GM19395 (cell line): Measurements from ENCODE around the gene SEZ6L.

ENCODE experiments used
- ATAC-seq: cut with Tn5 transposase; IDR thresholded peaks from one replicate; pipeline ENCODE4 v1.9.1; 2021; ENCODE audit warnings: mild to moderate bottlenecking, moderate library complexity; ENCODE audit not compliant: unreplicated experiment

SEZ6L gene

DNA sequence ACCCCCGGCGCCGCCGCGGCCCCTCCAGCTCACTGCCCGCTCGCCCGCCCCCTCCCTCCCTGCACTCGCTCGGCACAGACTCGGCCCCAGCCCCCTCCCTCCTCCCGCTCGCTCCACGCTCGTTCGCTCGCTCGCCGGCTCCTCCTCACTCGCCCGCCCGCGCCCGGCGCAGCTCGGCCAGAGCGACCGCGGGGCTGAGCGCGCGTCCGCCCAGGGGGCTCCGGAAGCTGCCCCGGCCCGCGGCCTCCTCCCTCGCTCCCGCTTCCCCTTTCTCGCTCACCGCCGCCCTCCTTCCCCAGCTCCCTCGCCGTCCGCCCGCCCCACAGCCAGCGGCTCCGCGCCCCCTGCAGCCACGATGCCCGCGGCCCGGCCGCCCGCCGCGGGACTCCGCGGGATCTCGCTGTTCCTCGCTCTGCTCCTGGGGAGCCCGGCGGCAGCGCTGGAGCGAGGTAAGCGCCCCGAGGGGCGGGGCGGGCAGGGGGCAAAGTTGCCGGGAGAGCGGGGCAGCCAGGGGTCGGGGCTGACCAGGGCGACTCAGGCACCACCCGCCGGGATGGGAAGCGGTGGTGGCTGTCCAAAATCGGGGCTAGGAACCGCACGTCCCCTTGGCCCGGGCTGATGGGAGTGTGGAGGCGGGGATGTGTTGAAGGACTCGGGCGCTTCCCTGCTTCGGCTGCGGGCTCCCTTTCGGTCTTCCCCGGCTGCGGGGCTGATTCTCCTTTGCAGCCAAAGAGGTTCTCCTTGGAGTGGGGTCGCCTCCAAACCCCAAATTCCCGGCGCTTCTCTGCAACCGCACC lies at the start of gene SEZ6L:
TSS of gene SEZ6L (plus strand) at position 148 of the 797 bp plus-strand sequence. CDS start at position 356, 208 bp downstream.
- no peak for ATAC-seq

- ATAC-seq, result no peak
These were observed 46.3 kb upstream of the SEZ6L start for GRCh38 chr22:26122920-26123468.

DNA sequence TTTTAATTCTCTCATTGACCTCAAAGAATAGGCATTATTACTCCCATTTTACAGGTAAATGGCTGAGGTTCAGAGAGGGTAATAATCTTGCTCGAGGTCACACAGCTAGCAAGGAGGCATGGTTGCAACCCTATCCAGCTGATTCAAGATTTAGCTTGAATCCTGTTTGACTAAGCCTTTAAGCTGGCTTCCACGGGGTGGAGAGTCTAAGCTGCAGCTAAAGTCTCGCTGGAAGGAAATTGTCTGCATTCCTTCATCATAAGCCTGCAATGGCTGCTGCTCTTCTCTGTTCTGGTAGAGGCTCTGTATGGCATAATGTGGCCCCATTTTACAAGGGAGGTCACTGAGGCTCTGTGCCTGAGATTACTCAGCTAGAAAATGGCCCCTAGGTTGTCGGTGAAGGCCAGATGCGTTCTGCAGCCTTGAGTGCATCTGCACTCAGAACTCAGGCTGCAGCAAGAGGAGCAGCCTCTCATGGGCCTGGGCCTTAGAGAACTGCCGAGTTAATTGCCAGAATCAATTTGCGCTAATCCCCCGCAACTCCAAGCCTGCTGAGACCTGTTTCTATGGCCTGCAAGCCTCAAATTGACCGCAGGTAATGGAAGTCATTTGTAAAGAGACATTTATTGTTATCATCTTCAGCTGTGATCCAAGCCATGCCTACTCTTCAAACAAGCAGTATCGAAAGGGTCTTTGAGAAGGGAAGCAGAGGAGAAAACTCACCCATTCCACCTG lies 44.1 kb upstream of the SEZ6L start:
- no peak for ATAC-seq

DNA sequence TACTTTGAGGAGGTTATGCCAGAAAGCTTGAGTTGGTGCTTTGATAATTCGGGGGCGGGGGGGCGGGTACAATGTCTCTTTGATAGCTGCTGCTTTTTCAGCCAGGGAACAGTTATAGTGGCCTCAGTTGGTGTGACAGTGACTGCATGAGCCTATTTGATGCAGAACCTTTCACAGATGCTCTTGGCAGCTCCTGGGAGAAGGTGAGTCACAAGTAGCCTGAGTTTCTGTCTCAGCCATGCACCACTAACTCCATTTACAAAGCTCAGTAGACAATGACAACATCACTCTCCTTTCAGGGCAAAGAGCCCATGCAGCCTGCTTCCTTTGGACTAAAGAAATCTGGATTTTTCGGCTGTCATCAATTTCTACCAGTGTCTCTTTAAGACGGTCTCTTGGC lies 42.1 kb upstream of the SEZ6L start:
- ATAC-seq, result no peak

GRCh38 chr22:26127556-26127955 lies 41.7 kb upstream of the SEZ6L start:
- ATAC-seq, result no peak

- ATAC-seq, result no peak
These were observed 37.6 kb upstream of the SEZ6L start for GRCh38 chr22:26131589-26132154.

DNA sequence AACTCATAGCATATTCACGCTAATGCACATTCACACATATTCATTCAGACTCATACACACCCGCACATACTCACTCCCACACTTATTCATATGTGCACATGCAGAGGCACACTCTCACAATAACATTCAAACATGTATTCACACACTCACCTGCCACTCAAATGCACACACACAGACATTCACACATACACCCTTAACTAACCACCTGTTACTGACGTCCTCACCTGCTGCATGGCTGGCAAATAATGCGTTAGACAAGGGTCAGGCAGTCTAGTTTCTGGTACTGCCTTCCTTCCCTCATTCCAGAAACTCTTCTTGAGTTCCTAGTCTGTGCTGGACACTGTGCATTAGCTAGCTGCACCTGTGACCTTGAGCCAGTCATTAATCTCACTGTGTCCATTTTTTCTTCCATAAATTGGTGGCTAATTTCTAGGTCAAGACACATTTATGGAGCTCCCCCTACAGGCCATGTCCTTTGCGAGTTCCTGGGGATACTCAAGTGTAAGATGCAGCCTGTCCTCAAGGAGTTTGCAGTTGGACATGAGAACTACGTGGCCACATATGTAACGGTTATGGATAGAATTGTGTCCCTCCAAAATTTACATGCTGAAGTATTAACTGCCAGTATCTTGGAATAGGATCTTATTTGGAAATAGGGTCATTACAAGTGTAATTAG lies 34.5 kb upstream of the SEZ6L start:
- no peak for ATAC-seq

DNA sequence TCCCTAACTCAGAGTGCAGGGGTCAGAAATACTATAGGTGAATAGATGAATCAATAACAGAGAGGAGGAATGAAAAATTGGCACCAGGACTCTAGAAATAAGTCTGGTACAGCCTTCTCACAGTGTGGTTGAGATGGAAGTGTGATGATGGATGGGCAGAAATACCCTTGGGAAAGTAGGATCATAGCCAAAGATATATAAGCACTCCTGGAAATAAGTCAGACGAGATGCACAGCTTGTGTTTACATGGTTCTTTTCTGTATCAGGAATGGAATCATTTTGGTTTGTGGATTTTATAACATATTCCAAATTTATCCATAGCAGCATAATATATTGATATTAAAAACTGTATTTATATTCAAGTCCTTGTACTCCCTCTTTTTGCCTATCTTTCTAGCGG lies 33.5 kb upstream of the SEZ6L start:
- ATAC-seq, result no peak

DNA sequence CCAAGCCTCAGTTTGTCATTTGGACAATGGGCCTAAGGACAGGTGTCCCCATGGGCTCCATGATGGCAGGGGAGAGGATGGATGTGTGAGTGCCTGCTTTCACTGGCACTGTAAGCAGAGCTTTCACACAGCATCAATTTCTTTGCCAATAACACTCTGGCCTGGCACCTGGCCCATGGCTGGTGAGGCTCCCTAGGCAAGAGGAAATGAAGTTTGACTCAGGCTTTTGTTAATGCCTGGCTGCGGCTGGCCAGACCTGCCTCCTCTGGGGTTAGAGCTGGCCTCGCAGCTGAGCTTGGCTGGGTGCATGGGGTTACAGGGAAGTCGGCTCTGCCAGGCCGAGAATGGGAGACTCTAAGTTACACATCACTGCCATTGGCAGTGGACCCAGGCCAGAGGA lies 30.0 kb upstream of the SEZ6L start:
- no peak for ATAC-seq

DNA sequence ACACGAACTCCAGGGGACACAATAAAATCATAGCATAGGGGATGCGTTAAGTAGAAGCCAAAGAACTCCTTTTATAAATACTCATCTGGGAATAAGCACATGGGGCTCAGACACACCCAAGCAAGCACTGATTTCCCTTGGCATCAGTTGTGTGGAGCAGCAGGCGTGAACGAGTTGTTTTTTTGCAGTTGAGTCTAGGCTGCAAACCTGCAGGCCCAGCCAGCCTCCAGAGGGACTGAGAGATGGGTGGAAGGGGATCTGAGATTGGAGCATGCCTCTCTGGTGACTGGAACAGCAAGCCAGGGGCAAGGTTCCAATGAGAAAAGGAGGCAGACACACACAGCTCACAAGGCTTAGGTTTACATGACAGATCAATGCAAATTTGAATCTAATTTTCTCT lies 27.4 kb upstream of the SEZ6L start:
- no peak for ATAC-seq

DNA sequence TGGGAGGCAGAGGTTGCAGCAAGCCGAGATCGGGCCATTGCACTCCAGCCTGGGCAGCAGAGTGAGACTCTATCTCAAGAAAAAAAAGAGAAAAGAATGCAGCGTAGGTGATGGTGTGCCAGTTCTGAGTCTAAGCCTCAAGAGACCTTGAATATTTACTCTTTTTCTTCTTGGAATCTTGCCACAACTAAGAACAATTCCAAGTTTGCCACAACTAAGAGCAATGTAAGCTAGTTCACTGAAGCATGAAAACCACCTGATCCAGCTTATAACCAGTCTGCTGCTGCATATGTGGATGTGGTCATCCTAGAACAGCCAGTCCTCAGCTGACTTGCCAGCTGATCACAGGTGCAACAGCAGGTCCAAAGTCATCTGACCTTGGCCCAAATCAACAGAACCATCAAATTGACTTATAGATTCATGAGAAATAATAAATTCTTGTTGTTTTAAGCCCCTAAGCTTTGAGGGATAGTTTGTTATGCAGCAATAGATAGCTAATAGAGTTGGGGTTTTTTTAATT lies 25.4 kb upstream of the SEZ6L start:
- ATAC-seq, result no peak

- ATAC-seq, result no peak
These were observed 9.4 kb upstream of the SEZ6L start for GRCh38 chr22:26159886-26160285.

DNA sequence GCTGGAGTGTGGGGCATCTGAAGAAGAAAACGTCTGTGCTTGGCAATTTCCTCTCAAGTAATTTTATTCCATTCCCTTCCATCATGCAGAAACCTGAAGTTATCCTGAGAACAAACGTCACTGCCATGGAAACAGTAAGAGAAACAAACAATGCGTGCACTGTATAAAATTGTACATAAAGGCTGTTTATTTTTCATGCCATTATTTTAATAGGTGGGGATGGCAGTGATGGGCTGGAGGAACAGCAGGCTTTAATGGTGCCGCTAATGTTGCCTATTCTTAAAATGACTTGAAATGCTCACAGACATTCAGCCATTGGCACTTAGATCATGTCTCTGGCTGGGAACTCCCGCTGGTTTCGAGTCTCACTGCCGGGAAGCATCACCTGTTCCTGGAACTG lies 7.5 kb upstream of the SEZ6L start:
- ATAC-seq, result no peak

- ATAC-seq, result no peak
These were observed 6.3 kb upstream of the SEZ6L start for GRCh38 chr22:26162926-26163325.

GRCh38 chr22:26164174-26164573 lies 5.1 kb upstream of the SEZ6L start:
- ATAC-seq, result no peak

GRCh38 chr22:26168330-26168851 lies 871 bp upstream of the SEZ6L start:
- no peak for ATAC-seq

GRCh38 chr22:26168939-26169314 lies 335 bp upstream of the SEZ6L start:
- ATAC-seq, result no peak

GRCh38 chr22:26170112-26170492 lies 840 bp downstream of the SEZ6L start:
- ATAC-seq, result no peak

- no peak for ATAC-seq
These were observed 1.7 kb downstream of the SEZ6L start for GRCh38 chr22:26170795-26171580.

DNA sequence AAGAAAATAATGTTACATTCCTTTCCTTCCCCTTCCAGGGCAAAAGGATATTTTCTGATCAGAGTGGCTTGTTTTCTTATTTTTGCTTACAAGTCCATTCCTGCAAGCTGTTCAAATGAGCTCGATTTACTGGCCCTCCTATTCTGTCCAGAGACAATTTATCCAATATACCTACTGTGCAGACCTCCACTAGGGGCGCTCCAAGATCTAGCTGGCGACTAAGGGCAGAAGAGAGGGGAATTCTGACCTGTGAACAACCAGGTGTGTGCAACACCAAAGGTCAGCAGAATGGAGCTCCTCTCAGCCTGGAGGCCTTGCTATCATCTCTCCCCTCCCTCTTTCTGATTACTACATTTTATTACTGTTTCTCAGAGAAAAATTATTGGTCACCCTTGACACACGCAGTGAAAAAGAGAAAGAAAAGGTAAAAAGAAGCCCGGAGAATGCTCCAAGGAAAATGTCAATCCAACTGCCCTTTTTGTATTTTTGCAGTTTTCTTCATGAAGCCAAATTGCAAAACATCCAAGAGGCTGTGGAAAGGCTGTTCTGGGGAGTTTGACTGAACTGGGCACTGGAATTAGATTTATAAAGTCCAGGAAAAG lies 3.2 kb downstream of the SEZ6L start:
- ATAC-seq, result no peak
